Posterior cingulate gyrus (tissue), 11 donors: ENCODE measurements around the gene MED7.
A peak's percentile ranks its signal among the peaks of the same experiment; 100 is the strongest.

Experiments
- DNase-seq, 10 donors: peaks; one replicate each; pipeline versions ENCODE4 v3.0.0 to v3.0.0-alpha.2; 2020 to 2021; ENCODE audit warnings: mixed read lengths in 3 of 10
- intact Hi-C: fragments of 100-400 bp; cut with DNase I; formaldehyde crosslinking; loops from one replicate; pipeline ENCODE4 v1.15.1; 2023

MED7 gene

GRCh38 chr5:157165261-157165660, 22.6 kb upstream of the MED7 start:
- intact Hi-C loops = no loop called here
- DNase-seq = no peak

DNA sequence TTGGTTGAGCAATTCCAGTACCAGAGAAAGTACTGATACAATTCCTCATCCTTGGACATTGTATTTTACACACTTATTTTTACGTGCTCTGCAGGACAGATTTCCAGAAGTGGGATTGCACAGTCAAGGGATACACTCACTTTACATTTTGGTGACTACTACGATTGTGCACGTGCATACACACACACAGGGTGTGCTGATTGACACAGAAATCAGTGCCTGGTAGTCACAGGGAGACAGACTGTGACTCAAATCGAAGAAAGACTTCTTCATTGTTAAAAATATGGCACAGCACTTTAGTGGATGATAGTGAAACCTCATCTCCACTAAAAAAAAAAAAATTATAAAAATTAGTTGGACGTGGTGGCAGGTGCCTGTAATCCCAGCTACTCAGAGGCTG, 21.9 kb upstream of the MED7 start:
- intact Hi-C loops = no loop called here
- DNase-seq = no peak

- peak in 1 of 10 donors; percentile 65 for DNase-seq
- intact Hi-C loops = no loop called here
Observed at GRCh38 chr5:157162919-157163510, 20.4 kb upstream of the MED7 start.

- intact Hi-C loops = no loop called here
- peak in 1 of 10 donors; percentile 65 for DNase-seq
Observed at GRCh38 chr5:157161996-157162395, 19.3 kb upstream of the MED7 start.

DNA sequence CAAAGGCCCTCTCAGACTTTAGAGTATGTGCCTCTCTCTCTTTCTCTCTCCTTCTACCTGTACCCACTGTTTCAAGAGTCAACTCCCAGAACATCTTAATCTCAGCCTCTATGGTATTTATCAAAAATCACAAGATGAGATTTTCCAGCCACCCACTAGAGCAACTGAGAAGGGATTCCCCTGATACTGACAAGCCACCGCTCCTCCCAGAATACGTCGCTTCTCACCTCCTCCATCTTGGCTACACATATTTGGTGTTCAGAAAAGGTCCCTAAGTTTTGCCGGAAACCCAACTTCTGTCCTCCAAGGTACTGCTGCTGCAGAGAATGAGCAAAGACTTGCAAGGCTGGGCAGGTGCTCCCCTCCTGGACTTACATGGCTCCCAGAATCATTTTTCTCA, 17.3 kb upstream of the MED7 start:
- intact Hi-C loops = no loop called here
- no peak for DNase-seq

GRCh38 chr5:157159209-157159751, 16.6 kb upstream of the MED7 start:
- DNase-seq = no peak
- intact Hi-C loops = no loop called here

DNA sequence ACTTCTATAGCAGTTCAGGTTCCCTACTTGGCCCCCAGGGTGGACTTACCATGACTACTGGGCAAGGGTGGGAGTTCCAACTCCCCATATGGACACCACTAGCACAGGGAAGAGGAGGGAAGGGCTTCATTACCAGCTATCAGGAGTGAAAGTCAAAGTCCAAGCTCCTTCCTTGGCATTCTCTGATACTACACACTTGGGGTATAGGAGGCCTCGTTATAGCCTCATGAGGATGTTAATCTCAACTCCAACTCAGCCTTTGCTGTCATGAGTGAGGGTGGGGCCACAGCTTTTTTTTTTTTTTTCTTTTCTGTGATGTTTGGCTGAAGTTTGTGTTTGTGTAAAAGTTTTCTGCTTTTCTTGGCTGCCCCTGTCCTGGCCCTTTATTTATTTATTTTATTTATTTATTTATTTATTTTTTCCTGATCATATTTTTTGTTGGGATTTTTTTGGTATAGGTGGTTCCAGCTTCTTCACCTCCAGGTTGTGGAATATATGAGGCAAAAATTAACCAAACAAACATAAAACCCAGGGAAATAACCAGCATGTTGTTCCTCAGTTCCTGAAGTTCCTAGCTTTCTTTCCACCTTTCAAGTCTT, 14.7 kb upstream of the MED7 start:
- no peak for DNase-seq

GRCh38 chr5:157155297-157155696, 12.6 kb upstream of the MED7 start:
- intact Hi-C loops = no loop called here

More for the DNA sequence above, 14.7 kb upstream of the MED7 start:
- intact Hi-C loops = no loop called here

GRCh38 chr5:157150995-157151394, 8.3 kb upstream of the MED7 start:
- intact Hi-C loops = no loop called here
- no peak for DNase-seq

More at GRCh38 chr5:157155297-157155696, 12.6 kb upstream of the MED7 start:
- DNase-seq = no peak

- intact Hi-C loops = loop anchor here (5.0 to 10.0 kb wide), 3 partner anchors 118 to 586 kb away; partner anchors contain the start of genes CYFIP2 and THG1L
- DNase-seq = peak in 6 of 10 donors; percentile 36 to 87 (median 66)
Observed at GRCh38 chr5:157148734-157149615, 6.3 kb upstream of the MED7 start.

DNA sequence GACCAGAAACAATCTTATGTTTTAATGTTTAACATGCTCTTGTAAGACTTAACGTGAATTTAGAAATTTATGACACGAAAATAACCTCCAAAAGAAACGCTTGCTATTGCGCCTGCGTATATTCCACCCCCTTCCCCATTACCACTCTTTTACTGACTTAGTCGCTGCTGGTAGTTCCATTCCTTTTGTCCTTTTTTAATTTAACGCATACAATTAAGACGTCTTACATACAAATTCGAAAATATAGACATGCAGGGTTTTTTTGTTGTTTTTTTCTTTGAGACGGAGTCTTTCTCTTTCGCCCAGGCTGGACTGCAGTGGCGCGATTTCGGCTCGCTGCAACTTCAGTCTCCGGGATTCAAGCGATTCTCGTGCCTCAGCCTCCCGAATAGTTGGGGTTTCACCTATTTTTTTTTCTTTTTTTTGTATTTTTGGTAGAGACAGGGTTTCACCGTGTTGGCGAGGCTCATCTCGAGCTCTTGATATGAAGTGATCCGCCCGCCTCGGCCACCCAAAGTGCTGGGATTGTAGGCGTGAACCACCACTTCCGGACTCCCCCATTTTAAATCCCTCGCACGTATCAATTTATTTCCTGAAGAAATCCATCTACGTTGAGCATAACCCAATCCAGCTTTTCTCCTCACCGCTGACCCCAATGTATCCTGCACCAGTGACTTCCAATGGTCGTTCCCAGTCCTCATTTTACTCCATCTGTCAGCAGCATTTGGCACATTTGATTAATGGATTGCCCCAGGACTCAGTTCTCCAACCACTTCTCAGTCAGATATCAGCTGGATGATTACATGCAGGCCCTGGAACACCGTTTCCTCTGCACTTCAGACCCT, 684 bp upstream of the MED7 start:
- DNase-seq = peak in 9 of 10 donors; percentile 11 to 85 (median 36)
- intact Hi-C loops = loop anchor here (10.0 kb wide), 1 partner anchor 591 kb away; the partner anchor contains the start of gene THG1L

DNA sequence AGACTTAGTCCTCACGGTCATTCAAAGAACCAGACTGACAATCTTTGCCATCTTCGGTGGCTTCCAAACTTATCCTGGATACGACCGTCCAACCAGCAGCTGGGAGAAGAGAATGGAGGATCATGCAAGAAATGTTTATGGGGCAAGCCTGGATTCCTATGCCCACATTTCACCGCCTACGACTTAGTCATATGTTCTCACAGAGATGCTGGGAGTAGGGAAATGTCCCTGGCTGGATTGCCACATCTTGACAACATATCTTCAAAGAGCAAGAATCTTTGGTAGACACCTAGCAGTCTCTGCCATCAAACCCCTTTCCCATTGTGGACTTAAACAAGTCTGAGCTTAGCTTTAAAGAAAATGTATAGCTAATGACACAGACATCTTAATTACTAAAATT, 5.0 kb downstream of the MED7 start:
- no peak for DNase-seq
- intact Hi-C loops = no loop called here

DNA sequence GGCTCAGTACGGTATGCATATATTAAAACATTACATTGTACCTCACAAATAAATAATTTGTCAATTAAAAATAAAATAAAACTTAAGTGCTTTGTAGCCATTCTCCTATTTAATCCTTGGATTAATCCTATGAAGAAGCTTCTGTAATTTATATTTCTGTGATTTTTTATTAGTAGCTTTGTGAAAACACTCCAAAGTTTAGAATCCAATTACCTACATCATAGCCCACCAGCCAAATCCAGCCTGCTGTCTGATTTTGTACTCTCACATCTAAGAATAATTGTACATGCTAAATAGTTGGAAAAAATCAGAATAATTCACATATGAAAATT, 10.4 kb downstream of the MED7 start:
- intact Hi-C loops = no loop called here
- DNase-seq = no peak

- intact Hi-C loops = no loop called here
- no peak for DNase-seq
Observed at GRCh38 chr5:157130925-157131324, 11.7 kb downstream of the MED7 start.

- intact Hi-C loops = no loop called here
- no peak for DNase-seq
Observed at GRCh38 chr5:157121709-157122108, 21.0 kb downstream of the MED7 start.

DNA sequence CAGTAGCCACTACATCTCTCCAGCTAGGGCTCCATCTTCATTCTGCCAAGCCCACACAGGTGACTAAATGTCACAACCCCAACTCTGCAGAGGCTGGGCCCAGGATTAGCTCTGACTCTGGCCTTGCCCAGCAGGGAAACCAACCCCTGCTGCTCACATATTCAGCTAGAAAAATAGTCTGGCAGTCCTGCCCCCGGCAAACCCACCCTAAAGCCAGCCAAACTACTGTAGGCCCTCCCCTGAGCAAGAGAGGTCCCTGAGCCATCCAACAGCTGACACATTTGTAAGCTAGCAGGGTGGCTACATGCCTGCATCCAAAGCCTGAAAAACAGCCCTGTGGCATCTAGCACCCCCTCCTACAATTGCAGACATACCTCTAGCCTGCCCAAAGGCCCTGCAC, 22.6 kb downstream of the MED7 start:
- intact Hi-C loops = no loop called here
- no peak for DNase-seq

DNA sequence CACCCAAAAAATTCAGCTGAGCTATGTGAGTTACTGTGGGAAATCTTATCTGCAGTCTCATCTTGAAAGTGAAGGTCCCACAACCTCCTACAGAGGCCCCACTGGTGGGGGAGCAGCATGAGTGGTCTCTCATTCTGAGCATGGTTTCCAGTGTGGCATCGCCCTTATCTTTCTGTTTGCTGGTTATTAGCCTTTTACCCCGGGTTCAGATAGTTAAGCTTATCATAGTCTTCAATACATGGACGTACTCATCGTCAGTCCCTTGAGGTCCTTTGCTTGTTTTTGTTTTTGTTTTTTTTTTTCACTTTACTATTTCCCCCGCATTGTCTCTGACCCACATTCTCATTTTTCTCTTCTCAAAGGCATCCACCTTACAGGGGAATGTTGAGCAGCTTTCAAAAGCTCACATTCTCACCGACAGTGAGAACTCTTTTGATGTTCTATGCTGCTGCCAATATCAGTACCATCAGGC, 26.1 kb downstream of the MED7 start:
- DNase-seq = no peak
- intact Hi-C loops = no loop called here

GRCh38 chr5:157115502-157115901, 27.2 kb downstream of the MED7 start:
- intact Hi-C loops = no loop called here

GRCh38 chr5:157115012-157115411, 27.7 kb downstream of the MED7 start:
- DNase-seq = no peak
- intact Hi-C loops = no loop called here

More at GRCh38 chr5:157115502-157115901, 27.2 kb downstream of the MED7 start:
- DNase-seq = no peak

DNA sequence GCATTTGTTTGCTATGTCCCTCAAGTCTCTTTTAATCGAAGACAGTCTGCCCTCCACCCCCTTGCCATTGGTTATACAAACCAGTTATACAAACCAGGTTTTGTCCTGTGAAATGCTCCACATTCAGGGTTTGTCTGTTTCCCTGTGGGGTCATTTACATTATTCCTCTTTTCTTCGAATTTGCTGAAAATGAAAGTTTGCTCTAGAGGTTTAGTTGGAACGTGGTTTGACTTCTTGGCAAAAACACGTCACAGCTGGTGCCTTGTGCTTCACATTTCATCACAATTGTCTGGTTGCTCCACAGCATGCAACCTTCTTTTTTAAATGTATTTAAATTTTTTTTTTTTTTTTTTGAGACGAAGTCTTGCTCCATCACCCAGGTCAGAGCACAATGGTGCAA, 29.7 kb downstream of the MED7 start:
- intact Hi-C loops = no loop called here
- DNase-seq = no peak
